ENCODE measurements around the gene ZNF334.
A peak's percentile ranks its signal among the peaks of the same experiment; 100 is the strongest.

Gene ZNF334

GRCh38 chr20:46545827-46546138 lies 32.4 kb upstream of the ZNF334 start:
- DNase-seq (ENCODE audit: low read depth): no peak

DNA sequence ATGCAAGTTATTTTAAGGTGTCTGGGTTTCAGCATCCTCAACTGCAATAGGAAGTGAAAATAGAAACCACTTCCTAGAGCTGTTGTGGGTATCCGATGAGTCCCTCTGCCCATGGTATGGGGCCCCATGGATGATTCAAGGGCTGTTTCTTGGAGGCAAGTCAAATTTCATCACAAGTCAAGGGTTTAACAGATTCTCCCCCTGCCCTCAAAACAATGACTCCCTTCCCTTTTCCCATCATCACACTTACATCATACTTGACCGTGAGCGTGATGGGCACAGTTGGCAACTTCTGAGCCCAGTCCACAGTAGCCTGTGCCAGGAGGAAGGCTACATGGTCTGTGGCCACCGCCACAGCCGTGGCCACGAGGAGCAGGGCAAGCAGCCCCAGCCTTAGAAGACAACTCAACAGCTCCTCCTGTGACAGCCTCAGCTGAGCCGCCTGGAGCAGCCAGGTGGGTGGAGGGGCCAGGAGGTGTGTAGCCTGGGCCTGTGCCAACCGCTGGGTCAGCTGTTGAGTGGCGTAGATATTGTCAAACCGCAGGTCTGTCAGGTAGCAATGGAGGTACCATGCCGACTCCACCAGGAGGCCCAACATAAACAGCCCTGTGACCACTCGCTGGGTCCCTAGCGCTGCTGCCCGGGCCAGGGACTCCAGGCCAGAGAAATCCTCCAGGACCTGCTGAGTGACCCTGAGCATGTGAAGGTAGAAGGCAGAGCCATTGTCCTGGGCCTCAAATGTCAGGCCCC lies 31.9 kb upstream of the ZNF334 start:
- peak; percentile 9 for DNase-seq (ENCODE audit: low read depth)

DNA sequence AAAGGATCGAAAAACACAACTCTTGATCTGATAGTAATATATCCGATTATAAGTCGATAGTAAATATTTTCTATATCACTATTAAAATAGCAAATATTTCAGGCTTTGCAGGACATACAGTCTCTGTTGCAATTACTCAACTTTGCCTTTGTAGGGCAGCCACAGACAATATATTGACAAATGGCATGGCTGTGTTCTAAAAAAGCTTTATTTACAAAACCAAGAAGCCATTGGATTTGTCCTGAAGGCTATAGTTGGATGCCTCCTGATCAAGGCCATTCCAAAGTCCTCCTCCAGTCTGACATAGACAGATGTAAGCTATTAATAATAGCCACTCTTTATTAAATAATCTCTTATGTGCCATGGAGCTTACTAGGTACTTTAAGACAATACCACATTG lies 31.2 kb upstream of the ZNF334 start:
- no peak for DNase-seq (ENCODE audit: low read depth)

DNA sequence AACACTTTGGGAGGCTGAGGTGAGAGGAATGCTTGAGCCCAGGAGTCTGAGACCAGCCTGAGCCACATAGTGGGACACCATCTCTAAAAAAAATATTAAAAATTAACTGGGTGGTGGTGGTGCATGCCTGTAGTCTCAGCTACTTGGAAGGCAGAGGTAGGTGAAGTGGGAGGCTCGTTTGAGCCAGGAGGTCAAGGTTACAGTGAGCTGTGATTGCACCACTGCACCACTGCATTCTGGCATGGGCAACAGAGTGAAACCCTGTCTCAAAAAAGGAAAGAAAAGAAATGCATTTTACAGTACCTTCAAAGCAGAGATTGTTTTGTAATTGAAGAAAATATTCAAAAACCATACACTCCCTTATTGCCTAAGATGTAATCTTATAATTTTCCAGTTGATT lies 30.6 kb upstream of the ZNF334 start:
- DNase-seq (ENCODE audit: low read depth): no peak

DNA sequence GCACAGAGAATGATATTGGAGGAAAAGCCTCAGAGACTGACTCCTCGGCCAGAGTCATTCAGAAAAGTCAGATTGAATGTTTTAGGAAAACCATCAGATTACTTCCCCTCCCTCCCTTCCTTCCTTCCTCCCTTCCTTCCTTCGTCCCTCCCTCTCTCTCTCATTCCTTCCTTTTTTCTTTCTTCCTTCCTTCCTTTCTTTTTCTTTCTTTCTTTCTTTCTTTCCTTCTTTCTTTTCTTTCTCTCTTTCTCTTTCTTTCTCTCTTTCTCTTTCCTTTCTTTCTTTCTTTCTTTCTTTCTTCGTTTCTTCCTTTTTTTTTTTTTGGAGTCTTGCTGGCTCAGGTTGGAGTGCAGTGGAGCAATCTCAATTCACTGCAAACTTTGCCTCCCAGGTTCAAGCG lies 29.7 kb upstream of the ZNF334 start:
- DNase-seq (ENCODE audit: low read depth): no peak

- no peak for DNase-seq (ENCODE audit: low read depth)
These were observed 28.0 kb upstream of the ZNF334 start for GRCh38 chr20:46541229-46541935.

DNA sequence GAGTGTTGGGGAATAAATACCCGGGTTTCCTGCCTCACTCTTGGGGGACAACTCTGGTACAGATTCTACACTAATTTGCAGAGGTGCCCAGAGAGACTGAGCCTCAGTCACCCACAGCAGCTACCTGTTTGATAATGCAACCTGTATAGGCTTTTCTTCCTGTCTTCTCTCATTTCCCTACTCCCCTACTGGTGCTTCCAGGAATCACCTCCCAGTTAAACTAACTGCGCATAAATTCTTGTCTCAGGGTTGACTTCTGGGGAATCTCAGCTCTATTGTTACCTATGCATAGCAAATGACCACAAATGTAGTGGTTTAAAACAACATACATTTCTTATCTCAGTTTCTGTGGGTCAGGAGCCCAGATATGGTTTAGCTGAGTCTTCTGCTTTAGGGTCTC lies 25.8 kb upstream of the ZNF334 start:
- no peak for DNase-seq (ENCODE audit: low read depth)

- DNase-seq (ENCODE audit: low read depth): no peak
These were observed 17.3 kb upstream of the ZNF334 start for GRCh38 chr20:46530640-46531039.

GRCh38 chr20:46523696-46524328 lies 10.5 kb upstream of the ZNF334 start:
- no peak for DNase-seq (ENCODE audit: low read depth)

- DNase-seq (ENCODE audit: low read depth): no peak
These were observed 9.7 kb upstream of the ZNF334 start for GRCh38 chr20:46523108-46523507.

- DNase-seq (ENCODE audit: low read depth): peak; percentile 23
These were observed 7.7 kb upstream of the ZNF334 start for GRCh38 chr20:46520976-46521579.

DNA sequence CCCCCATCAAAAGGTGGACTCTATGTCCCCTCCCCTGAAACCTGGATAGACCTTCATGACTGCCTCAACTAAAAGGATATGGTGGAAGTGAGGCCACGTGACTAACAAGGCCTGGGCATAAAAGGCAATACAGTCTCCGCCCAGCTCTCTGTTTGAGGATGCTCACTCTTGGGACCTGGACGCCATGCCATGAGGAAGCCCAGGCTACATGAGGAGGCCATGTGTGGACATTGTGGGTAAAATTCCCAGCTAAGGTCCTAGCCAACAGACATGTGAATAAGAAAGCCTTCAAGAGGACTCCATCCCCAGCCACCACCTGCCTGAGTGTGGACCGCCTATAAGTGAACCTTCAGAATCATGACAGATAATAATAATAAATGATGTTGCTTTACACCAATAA lies 7.2 kb upstream of the ZNF334 start:
- no peak for DNase-seq (ENCODE audit: low read depth)

DNA sequence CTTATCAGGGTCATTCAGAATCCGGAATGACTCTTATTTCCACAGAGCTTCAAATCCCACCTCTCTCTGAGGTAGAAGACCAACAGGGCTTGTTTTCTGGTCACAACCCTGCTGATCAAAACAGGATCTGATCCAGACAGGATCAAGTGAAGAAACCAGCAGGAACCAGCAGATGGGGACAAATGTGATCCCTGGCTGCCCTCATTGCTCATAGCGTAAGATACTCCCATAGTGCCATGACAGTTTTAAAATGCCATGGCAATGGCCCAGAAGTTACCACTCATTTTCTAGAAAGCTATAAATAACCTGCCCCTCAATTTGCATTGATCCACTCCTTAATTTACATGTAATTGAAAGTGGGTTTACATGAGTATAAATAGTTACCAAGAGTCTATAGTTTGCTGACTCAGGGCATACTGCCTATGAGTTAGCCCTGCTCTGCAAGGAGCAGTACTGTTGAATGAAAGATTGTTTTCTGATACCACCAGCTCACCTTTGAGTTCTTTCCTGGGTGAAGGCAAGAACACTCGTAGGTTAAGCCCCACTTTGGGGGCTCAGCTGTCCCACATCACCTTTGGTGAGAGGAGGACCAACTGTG lies 6.2 kb upstream of the ZNF334 start:
- no peak for DNase-seq (ENCODE audit: low read depth)

GRCh38 chr20:46509523-46509922 lies 3.8 kb downstream of the ZNF334 start:
- DNase-seq (ENCODE audit: low read depth): no peak

DNA sequence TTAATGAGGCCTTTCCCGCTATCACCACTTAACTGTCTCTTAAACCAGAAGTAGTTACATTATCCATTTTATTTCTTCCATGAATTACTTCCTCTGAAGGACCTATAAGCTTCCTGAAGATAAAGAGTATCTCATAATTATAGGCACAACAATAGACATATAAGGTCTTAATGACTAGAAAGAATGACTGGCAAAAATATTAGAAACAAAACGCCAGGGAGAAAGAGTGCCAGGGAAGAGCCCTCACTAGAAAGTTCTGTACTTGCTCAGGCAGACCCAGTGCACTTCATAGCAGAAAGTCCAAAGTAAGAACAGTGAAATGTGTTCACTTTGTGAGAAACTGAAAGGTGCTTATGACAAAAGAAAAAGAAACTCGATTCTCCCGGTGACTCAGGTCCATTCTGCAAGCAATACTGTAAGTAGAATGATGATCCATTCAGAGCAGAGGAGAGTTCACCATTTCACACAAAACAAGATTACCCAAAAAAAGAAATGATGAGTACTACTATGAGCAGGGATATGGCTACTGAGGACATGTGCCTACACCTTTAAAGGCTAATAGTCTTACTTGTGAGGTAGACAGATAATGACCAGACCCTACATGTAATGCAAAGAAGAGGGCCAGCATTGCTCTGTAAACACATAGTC lies 5.5 kb downstream of the ZNF334 start:
- no peak for DNase-seq (ENCODE audit: low read depth)

DNA sequence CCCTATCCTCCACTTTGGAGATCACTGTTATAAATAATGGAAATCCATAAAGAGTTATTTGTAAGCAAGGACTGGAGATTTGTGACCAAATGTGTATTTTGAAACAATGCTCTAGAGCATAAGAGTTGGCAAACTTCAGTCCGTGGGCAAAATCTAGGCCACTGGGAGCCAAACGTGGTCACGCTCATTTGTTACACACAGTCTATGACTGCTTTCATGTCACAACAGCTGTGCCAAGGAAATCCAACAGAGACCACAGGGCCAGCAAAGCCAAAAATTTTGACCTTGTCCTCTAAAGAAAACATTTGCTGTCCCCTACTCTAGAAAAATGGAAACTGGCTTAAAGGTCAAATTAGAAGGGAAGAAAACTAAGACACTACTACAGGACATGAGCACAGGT lies 7.9 kb downstream of the ZNF334 start:
- no peak for DNase-seq (ENCODE audit: low read depth)

DNA sequence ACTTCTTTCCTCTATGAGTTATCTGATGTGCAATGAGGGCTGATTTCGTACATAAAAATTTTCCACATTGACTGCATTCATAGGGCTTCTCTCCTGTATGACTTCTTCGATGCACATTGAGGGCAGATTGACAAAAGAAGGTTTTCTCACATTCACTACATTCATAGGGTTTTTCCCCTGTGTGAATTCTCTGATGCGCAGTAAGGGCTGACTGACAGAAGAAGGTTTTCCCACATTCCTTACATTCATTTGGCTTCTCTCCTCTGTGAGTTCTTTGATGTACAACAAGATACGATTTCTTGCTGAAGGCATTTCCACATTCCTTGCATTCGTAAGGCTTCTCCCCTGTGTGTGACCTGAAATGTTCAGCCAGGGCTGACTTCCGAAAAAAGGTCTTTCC lies 11.4 kb downstream of the ZNF334 start:
- DNase-seq (ENCODE audit: low read depth): no peak

DNA sequence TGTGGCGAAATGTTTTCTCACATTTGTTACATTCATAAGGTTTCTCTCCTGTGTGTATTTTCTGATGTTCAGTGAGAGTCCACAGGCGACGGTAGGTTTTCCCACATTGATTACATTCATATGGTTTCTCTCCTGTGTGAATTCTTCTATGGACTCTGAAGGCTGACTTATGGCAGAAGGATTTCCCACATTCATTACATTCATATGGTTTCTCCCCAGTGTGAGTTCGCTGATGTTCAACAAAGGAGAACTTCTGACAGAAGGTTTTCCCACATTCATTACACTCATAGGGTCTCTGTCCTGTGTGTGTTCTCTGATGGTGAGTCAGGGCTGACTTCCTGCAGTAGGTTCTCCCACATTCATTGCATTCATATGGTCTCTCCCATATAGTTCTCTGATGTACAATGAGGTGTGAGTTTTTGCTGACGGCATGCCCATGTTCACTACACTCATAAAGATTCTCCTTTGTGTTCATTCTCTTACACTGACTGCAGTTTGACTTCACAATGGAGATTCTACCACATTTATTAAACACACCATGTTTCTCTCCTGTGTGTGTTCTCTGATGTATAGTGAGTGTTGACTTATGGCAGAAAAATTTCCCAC lies 11.9 kb downstream of the ZNF334 start:
- DNase-seq (ENCODE audit: low read depth): no peak

DNA sequence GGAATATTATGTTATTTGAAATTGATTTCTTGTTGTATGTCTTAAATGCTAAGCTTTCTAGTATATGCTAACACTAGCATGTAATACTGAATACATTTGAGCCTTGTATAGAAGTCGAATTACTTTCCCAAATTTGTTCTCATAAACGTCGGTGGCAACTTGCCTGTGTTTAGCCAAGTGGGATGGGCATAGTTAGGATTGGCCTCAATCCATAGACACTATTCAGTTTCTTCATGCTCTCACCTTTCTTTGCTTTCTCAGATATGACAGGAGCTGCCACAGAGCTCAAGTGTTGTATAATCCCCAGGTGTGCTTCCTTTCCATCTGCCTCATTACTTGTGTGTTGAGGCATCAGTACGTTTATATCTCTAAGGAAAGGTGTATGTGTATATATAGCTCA lies 19.3 kb downstream of the ZNF334 start:
- no peak for DNase-seq (ENCODE audit: low read depth)

DNA sequence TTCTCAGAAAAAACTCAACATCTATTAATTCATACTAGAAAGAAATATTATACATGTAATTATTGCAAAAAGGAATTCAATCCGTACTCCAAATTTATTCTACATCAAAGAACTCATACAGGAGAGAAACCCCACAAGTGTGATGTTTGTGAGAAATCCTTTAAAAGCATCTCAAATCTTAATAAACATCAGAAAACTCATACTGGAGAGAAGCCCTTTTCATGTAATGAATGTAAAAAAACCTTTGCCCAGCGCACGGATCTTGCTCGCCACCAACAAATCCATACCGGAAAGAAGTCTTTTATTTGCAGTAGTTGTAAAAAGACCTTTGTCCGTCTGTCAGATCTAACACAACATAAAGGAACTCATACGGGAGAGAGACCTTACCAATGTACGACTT lies 22.0 kb downstream of the ZNF334 start:
- no peak for DNase-seq (ENCODE audit: low read depth)

- DNase-seq (ENCODE audit: low read depth): no peak
These were observed 24.9 kb downstream of the ZNF334 start for GRCh38 chr20:46488451-46488850.

DNA sequence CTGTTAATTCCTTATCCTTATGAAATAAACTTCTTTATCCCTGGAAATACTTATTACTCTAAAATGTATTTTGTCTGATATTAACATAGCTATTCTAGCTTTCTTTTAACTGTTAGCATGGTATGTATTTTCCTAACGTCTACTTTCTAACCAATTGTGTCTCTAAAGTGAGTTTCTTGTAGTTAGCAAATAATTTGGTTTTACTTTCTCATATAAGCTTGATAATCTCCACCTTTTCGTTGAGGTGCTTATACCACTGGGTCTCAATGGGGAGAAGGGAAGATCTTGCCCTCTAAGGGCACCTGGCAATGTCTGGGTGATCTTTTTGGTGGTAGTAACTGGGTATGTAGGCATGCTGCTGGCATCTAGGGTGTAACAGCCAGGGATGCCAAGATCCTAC lies 25.7 kb downstream of the ZNF334 start:
- DNase-seq (ENCODE audit: low read depth): no peak

Measured in stimulated activated CD8-positive, alpha-beta memory T cell treated with anti-CD3 and anti-CD28 coated beads, Interleukin-7, amount 100 ng/mL, for 24 hours (primary cell).